ENCODE data around the gene ATRIP.

- TF ChIP-seq EZH2 (IDR thresholded peaks at IDR 0.05; ENCODE audit: low read depth) (no peak), CTCF (conservative IDR thresholded peaks at IDR 0.05) (no peak)
Measured at GRCh38 chr3:48502728-48503168, 56.2 kb downstream of the ATRIP start.
